Body of pancreas (tissue), 4 donors: ENCODE results near the gene MRPS25. TPM values are rescaled to one million over a fixed set of nuclear protein-coding genes. Genes with fewer than 3 reads are reported as not detected.

Experiments
- ATAC-seq: fragments of 150-250 bp; one replicate; pipeline ENCODE4 v1.9.1; 2016
- DNase-seq, 4 donors: peaks; one replicate each; pipeline ENCODE4 v3.0.0-alpha.2; 2019
- H3K27ac ChIP-seq, 4 donors: fragments of 200-600 bp; sonication (generic); 1 replicate in 3 of 4; 2 replicates in 1 of 4; pipeline versions ENCODE4 v1.5.1 to v1.6.1; 2016 to 2019; ENCODE audit warnings: mild to moderate bottlenecking in 1 of 4, mixed read lengths in 1 of 4, moderate library complexity in 1 of 4
- H3K27me3 ChIP-seq, 2 donors: fragments of 200-600 bp; sonication (generic); one replicate each; pipeline ENCODE4 v1.6.0; 2016; ENCODE audit warnings: mild to moderate bottlenecking in 1 of 2
- H3K36me3 ChIP-seq, 2 donors: fragments of 200-600 bp; sonication (generic); replicated peaks in 1 of 2; 2 replicates each; pipeline ENCODE4 v1.5.1; 2016; ENCODE audit warnings: low read depth in 2 of 2; ENCODE audit not compliant: insufficient read depth in 1 of 2
- H3K4me1 ChIP-seq: fragments of 200-600 bp; sonication (generic); one replicate; pipeline ENCODE4 v1.6.0; 2016
- H3K4me3 ChIP-seq, 2 donors: fragments of 200-600 bp; sonication (generic); 1 replicate in 1 of 2; 2 replicates in 1 of 2; pipeline ENCODE4 v1.5.1; 2016 to 2019
- H3K9me3 ChIP-seq, 3 donors: fragments of 200-600 bp; sonication (generic); 1 replicate in 2 of 3; 2 replicates in 1 of 3; pipeline ENCODE4 v1.5.1; 2016
- CTCF ChIP-seq, 7 experiments: fragments of 450-650 bp in 4 of 7; fragments of 200-600 bp in 3 of 7; sonication (generic) in 3 of 7; IDR thresholded peaks; one replicate each; pipeline ENCODE4 v1.5.1; 2016 to 2019; ENCODE audit warnings: antibody characterized with exemption in 7 of 7
- POLR2A ChIP-seq, 3 donors: fragments of 450-650 bp; IDR thresholded peaks; one replicate each; pipeline ENCODE4 v1.6.1; 2016; ENCODE audit warnings: antibody characterized with exemption in 3 of 3, mild to moderate bottlenecking in 2 of 3
- WGBS, 2 donors: methylation state at CpG; one replicate each; pipeline ENCODE4 v1.1.5; 2017; 5-methylcytosine and 5-hydroxymethylcytosine counted together
- intact Hi-C: fragments of 100-400 bp; cut with DNase I; formaldehyde crosslinking; loops from one replicate; pipeline ENCODE4 v1.15.1; 2023
- total RNA-seq, 2 donors: library from RNA; depleted of rRNA; stranded (reverse); fragments of >200 nt; gene quantifications; one replicate each; pipeline ENCODE4 v1.1.0, GENCODE V29; 2016

The MRPS25 gene
- total RNA-seq, 2 donors from 2014 or later = 17.1 to 24.7 TPM

GRCh38 chr3:15086699-15087098 lies 21.6 kb upstream of the MRPS25 start:
- peaks cover 0 to 36% of the 10 kb centered on the region in 2 donors for H3K36me3 ChIP-seq
- no peak for TF ChIP-seq POLR2A (IDR thresholded peaks at IDR 0.05)
- no peak for TF ChIP-seq CTCF (IDR thresholded peaks at IDR 0.05)
- intact Hi-C loops = no loop called here

GRCh38 chr3:15086263-15086662 lies 21.1 kb upstream of the MRPS25 start:
- intact Hi-C loops = no loop called here
- no peak for TF ChIP-seq POLR2A (IDR thresholded peaks at IDR 0.05)
- H3K4me1 ChIP-seq = no peaks in the 10 kb centered on the region
- 95 to 97% methylated on average over 2 of the region's 2 CpGs for WGBS, 2 donors
- H3K4me3 ChIP-seq = no peak overlapping the region
- ATAC-seq (no peak), DNase-seq (no peak)
- no peaks in the 10 kb centered on the region for H3K27me3 ChIP-seq
- H3K27ac ChIP-seq = no peak overlapping the region
- H3K36me3 ChIP-seq = peaks cover 0 to 36% of the 10 kb centered on the region in 2 donors
- no peaks in the 10 kb centered on the region for H3K9me3 ChIP-seq

More at GRCh38 chr3:15086699-15087098, 21.6 kb upstream of the MRPS25 start:
- H3K27me3 ChIP-seq = no peaks in the 10 kb centered on the region
- WGBS, 2 donors = 85 to 93% methylated on average over 2 of the region's 2 CpGs
- DNase-seq = no peak
- ATAC-seq = no peak
- no peak overlapping the region for H3K4me3 ChIP-seq
- H3K4me1 ChIP-seq = no peaks in the 10 kb centered on the region
- no peak overlapping the region for H3K27ac ChIP-seq
- no peaks in the 10 kb centered on the region for H3K9me3 ChIP-seq

GRCh38 chr3:15083252-15083651 lies 18.1 kb upstream of the MRPS25 start:
- Histone ChIP-seq H3K36me3 (peaks cover 0 to 43% of the 10 kb centered on the region in 2 donors), H3K9me3 (no peaks in the 10 kb centered on the region), H3K4me3 (no peak overlapping the region), H3K27ac (no peak overlapping the region), H3K27me3 (no peaks in the 10 kb centered on the region), H3K4me1 (no peaks in the 10 kb centered on the region)
- DNase-seq (no peak), ATAC-seq (no peak)
- 83 to 85% methylated on average over 1 of the region's 1 CpG for WGBS, 2 donors
- TF ChIP-seq POLR2A (IDR thresholded peaks at IDR 0.05) (no peak), CTCF (IDR thresholded peaks at IDR 0.05) (no peak)
- intact Hi-C loops = no loop called here

- no peaks in the 10 kb centered on the region for H3K4me1 ChIP-seq
- ATAC-seq (no peak), DNase-seq (no peak)
- no peak overlapping the region for H3K27ac ChIP-seq
- 88 to 94% methylated on average over 11 to 13 of the region's 13 CpGs for WGBS, 2 donors
- H3K4me3 ChIP-seq = no peak overlapping the region
- H3K27me3 ChIP-seq = no peaks in the 10 kb centered on the region
- H3K9me3 ChIP-seq = no peaks in the 10 kb centered on the region
- intact Hi-C loops = no loop called here
- no peak for TF ChIP-seq POLR2A (IDR thresholded peaks at IDR 0.05)
- TF ChIP-seq CTCF (IDR thresholded peaks at IDR 0.05) = no peak
- H3K36me3 ChIP-seq = peaks cover 0 to 46% of the 10 kb centered on the region in 2 donors
These were observed 17.0 kb upstream of the MRPS25 start for GRCh38 chr3:15081960-15082664.

- H3K36me3 ChIP-seq = peaks cover 0 to 55% of the 10 kb centered on the region in 2 donors
- TF ChIP-seq CTCF (IDR thresholded peaks at IDR 0.05) = no peak
- TF ChIP-seq POLR2A (IDR thresholded peaks at IDR 0.05) = no peak
- 81 to 85% methylated on average over 3 of the region's 3 CpGs for WGBS, 2 donors
- no peak overlapping the region for H3K4me3 ChIP-seq
- H3K4me1 ChIP-seq = no peaks in the 10 kb centered on the region
- H3K27me3 ChIP-seq = no peaks in the 10 kb centered on the region
- intact Hi-C loops = no loop called here
- H3K9me3 ChIP-seq = no peaks in the 10 kb centered on the region
- ATAC-seq (no peak), DNase-seq (no peak)
- H3K27ac ChIP-seq = no peak overlapping the region
These were observed 14.0 kb upstream of the MRPS25 start for GRCh38 chr3:15079091-15079490.
